Activated CD4-positive, alpha-beta memory T cell treated with anti-CD3 and anti-CD28 coated beads, Interleukin-2, amount 10 ng/mL, durations not matched to agents 7 days and 5 days (primary cell): ENCODE results near the gene SF3B6. TPM values are rescaled to one million over a fixed set of nuclear protein-coding genes. Genes with fewer than 3 reads are reported as not detected.
"Not testable (repeated sequence)": the region's sequence is repeated elsewhere in the genome, so short reads cannot be mapped to it uniquely, and the experiment has no call there.

Experiments
- CTCF ChIA-PET: fragments of 350-600 bp; sonication (Branson Sonifier 250); formaldehyde crosslinking; loops from one replicate; lab custom pipeline; 2021; ENCODE audit warnings: antibody characterized with exemption, inconsistent platforms; lab: Charles Lee
- POLR2A ChIA-PET: fragments of 350-600 bp; sonication (Branson Sonifier 250); formaldehyde crosslinking; loops from one replicate; lab custom pipeline; 2021; ENCODE audit warnings: antibody characterized with exemption; lab: Charles Lee
- DNase-seq: peaks from one replicate; pipeline ENCODE4 v3.0.0-alpha.2; 2020
- H3K27ac Mint-ChIP-seq: one replicate; pipeline ENCODE4 v1.8.0; 2021; ENCODE audit warnings: mild to moderate bottlenecking, mixed read lengths
- H3K27me3 Mint-ChIP-seq: one replicate; pipeline ENCODE4 v1.8.0; 2021; ENCODE audit warnings: mixed read lengths
- H3K36me3 Mint-ChIP-seq: one replicate; pipeline ENCODE4 v1.8.0; 2021; ENCODE audit warnings: low read depth, mixed read lengths
- H3K4me1 Mint-ChIP-seq: one replicate; pipeline ENCODE4 v1.8.0; 2021; ENCODE audit warnings: mixed read lengths
- H3K4me3 Mint-ChIP-seq: one replicate; pipeline ENCODE4 v1.8.0; 2021; ENCODE audit warnings: mild to moderate bottlenecking, mixed read lengths
- H3K9me3 Mint-ChIP-seq: one replicate; pipeline ENCODE4 v1.8.0; 2021; ENCODE audit warnings: mixed read lengths
- total RNA-seq, 2 experiments: library from RNA; stranded (reverse); gene quantifications; one replicate each; pipeline ENCODE4 v1.2.3, GENCODE V29; 2021

The SF3B6 gene
- total RNA-seq, 2 experiments from 2014 or later: 87.4 to 88.2 TPM

DNA sequence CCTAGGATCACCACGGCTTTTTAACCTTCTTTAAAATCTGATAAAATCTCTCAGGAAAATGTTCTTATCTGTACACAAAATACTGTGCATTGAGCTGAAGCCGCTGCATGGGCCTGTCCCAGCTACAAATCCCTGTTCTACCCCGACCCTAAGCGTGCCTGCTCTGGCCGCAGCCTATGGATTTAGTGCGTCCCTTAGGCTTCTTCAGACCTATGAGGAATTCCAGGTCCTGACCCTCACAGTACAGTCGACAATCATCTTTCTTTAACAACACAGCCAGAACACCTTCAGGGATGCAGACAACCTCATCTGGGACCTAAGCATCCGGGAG, 28.5 kb downstream of the SF3B6 start:
- ChIA-PET POLR2A (interaction anchor here (0.7 to 3.3 kb wide), 13 partner anchors 9 to 223 kb away, joined by 3 to 35 read pairs (median 4); partner anchors contain the start of genes ATAD2B, SF3B6, TP53I3 and UBXN2A), CTCF (interaction anchor here (0.5 to 2.3 kb wide), 8 partner anchors 13 to 531 kb away, joined by 3 to 20 read pairs (median 4); partner anchors contain the start of genes ATAD2B and TP53I3)
- H3K9me3 Mint-ChIP-seq: no peaks in the 10 kb centered on the region
- peak overlapping the region; percentile 96 for H3K4me3 Mint-ChIP-seq
- no peak for DNase-seq
- peaks cover 41% of the 10 kb centered on the region for H3K4me1 Mint-ChIP-seq
- H3K27me3 Mint-ChIP-seq: peaks cover 2% of the 10 kb centered on the region
- H3K27ac Mint-ChIP-seq: peak overlapping the region; percentile 85
- H3K36me3 Mint-ChIP-seq: peaks cover 6% of the 10 kb centered on the region

DNA sequence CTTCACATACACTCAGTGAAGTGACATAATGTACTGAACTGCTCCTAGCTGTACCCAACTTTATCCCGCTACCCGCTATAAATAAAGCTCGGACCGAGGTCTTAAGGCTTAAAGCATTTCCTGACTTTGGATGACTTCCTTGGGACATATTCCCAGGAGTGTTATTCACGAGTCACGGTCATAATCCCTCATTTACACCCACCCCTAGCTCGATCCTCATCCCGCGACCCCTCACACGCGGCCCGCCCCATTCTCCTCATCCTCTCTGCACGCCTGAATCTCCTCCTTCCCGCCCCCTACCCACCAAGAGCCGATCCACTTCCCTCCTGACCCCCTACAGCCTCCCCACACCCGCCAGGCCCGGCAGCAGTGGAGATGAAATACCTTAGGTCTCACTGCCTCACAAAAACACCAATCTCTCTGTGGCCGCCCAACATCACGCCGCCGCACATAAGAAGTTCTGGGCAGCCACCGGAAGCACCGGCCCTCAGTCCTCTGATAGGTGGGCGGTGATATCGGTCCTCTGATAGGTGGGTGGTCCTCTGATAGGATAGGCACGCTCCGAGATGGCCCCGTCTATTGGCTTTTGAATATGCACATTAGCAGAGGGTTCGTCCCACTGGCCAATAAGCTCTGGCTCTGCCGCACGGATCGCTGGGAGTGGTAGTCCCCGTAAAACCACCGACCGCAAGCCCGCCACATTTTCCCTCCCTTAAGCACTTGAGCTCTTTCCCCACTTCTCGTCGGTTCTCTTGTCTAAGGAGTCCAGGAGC, 29.0 kb downstream of the SF3B6 start, which contains the start of gene WDCP:
Gene WDCP (minus strand): TSS at position 462 of the 773 bp plus-strand sequence. CDS start 7,897 bp downstream, outside the sequence.
- H3K9me3 Mint-ChIP-seq: no peaks in the 10 kb centered on the region
- peak within 1 kb of the TSS; percentile 96 for H3K4me3 Mint-ChIP-seq
- peak within 1 kb of the TSS; percentile 85 for H3K27ac Mint-ChIP-seq
- ChIA-PET POLR2A (interaction anchor here (0.7 to 3.3 kb wide), 14 partner anchors 10 to 222 kb away, joined by 3 to 35 read pairs (median 4); partner anchors contain the start of genes ATAD2B, PFN4, SF3B6 and TP53I3), CTCF (interaction anchor here (0.5 to 2.3 kb wide), 8 partner anchors 14 to 222 kb away, joined by 3 to 20 read pairs (median 4); partner anchors contain the start of genes ATAD2B and TP53I3)
- DNase-seq: peak; percentile 96
- peaks cover 6% of the 10 kb centered on the region for H3K36me3 Mint-ChIP-seq
- H3K27me3 Mint-ChIP-seq: peaks cover 2% of the 10 kb centered on the region
- H3K4me1 Mint-ChIP-seq: peaks cover 41% of the 10 kb centered on the region

DNA sequence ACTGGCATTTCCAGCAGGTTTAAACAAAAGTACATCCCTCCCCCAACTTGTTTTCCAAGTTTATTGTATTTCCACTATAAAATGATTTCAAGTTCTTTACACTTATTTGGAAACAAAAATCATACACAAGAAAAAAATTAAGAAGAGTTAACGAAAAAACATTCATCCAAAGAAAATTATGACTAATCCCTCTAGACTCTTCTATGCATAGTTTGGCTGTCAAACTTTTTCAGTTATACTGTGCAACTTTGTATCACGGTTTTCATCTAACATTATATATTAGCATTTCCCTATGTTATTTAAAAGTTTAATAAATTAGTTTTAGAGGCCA, 29.6 kb downstream of the SF3B6 start:
- ChIA-PET POLR2A (interaction anchor here (1.3 to 3.3 kb wide), 8 partner anchors 17 to 222 kb away, joined by 3 to 35 read pairs (median 8); partner anchors contain the start of genes ATAD2B, SF3B6, TP53I3 and UBXN2A), CTCF (interaction anchor here (1.0 to 2.3 kb wide), 4 partner anchors 14 to 222 kb away, joined by 3 to 20 read pairs (median 15); partner anchors contain the start of genes ATAD2B and TP53I3)
- no peak for DNase-seq
- peaks cover 2% of the 10 kb centered on the region for H3K27me3 Mint-ChIP-seq
- no peak overlapping the region for H3K27ac Mint-ChIP-seq
- no peaks in the 10 kb centered on the region for H3K9me3 Mint-ChIP-seq
- peaks cover 6% of the 10 kb centered on the region for H3K36me3 Mint-ChIP-seq
- peaks cover 41% of the 10 kb centered on the region for H3K4me1 Mint-ChIP-seq
- peak overlapping the region; percentile 96 for H3K4me3 Mint-ChIP-seq

DNA sequence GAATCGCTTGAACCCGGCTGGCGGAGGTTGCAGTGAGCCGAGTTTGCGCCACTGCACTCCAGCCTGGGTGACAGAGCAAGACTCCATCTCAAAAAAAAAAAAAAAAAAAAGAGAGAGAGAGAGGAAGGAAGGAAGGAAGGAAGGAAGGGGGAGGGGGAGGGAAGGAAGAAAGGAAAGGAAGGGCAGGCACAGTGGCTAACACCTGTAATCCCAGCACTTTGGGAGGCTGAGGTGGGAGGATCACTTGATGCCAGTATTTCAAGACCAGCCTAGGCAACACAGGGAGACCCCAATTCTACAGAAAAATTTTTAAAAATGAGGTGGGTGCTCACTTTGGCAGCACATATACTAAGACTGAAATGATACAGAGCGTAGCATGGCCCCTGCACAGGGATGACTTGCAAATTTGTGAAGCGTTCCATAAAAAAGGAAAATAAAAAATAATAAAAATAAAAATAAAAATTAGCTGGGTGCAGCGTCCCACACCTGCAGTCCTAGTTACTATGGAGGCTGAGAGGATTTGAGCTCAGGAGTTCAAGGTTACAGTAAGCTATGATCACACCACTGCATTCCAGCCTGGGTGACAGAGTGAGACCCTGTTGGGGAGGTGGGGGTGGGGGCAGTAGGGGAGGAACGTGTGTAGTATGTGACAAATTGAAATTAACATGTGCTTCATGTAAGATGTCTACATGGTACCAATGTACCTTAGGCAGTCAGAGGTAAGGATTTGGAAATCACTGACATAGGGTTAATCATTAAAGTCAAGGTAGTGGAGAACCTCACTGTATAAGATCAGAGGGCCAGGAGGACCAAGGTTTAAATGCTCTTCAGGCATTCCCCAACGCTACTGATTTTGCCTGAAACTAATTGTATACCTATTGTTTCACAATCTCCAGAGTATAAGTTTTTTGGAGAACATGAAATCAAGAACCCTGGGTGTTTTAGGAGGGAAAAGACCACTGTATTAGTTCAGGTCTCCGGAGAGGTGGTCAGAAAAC, 30.3 kb downstream of the SF3B6 start:
- no peak for DNase-seq
- H3K4me3 Mint-ChIP-seq: peak overlapping the region; percentile 96
- peaks cover 41% of the 10 kb centered on the region for H3K4me1 Mint-ChIP-seq
- no peaks in the 10 kb centered on the region for H3K9me3 Mint-ChIP-seq
- H3K27ac Mint-ChIP-seq: no peak overlapping the region
- POLR2A ChIA-PET: interaction anchor here (1.2 to 1.8 kb wide), 2 partner anchors 31 kb away, joined by 3 to 34 read pairs; partner anchors contain the start of gene SF3B6
- CTCF ChIA-PET: interaction anchor here (1.0 to 2.3 kb wide), 4 partner anchors 31 to 221 kb away, joined by 3 to 20 read pairs (median 3); partner anchors contain the start of genes ATAD2B and SF3B6
- H3K27me3 Mint-ChIP-seq: peaks cover 2% of the 10 kb centered on the region
- H3K36me3 Mint-ChIP-seq: peaks cover 6% of the 10 kb centered on the region

DNA sequence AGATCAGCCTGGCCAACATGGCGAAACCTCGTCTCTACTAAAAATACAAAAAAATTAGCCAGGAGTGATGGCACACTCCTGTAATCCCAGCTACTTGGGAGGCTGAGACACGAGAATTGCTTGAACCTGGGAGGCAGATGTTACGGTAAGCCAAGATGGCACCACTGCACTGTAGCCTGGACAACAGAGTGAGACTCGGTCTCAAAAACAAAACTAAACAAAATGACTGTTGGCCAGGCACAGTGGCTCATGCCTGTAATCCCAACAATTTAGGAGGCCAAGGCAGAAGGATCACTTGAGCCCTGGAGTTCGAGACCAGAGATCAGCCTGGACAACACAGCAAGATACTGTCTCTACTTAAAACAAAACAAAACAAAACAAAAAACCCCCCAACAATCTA, 33.0 kb downstream of the SF3B6 start:
- Mint-ChIP-seq H3K36me3 (peaks cover 14% of the 10 kb centered on the region), H3K4me1 (peaks cover 33% of the 10 kb centered on the region)
- H3K9me3 Mint-ChIP-seq, POLR2A ChIA-PET, H3K27me3 Mint-ChIP-seq, H3K27ac Mint-ChIP-seq, DNase-seq, H3K4me3 Mint-ChIP-seq: not testable (repeated sequence)
- CTCF ChIA-PET: interaction anchor here (1.9 kb wide), 1 partner anchor 219 kb away, joined by 4 read pairs; no protein-coding TSS in a partner anchor

DNA sequence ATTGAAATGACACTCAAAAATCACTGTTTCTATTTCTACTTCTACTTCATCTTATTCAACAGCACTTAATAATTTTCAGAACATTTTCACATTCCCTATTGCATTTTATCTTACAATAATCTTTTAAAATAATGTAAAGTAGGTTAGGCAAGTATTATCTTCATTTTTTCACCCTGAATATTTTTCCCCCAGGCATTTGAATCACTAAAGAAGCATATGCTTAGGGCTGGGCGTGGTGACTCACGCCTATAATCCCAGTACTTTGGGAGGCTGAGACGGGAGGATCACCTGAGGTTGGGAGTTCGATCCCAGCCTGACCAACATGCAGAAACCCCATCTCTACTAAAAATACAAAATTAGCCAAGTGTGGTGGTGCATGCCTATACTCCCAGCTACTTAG, 35.6 kb downstream of the SF3B6 start:
- ChIA-PET POLR2A (no interaction called here), CTCF (no interaction called here)
- no peak for DNase-seq
- Mint-ChIP-seq H3K27ac (no peak overlapping the region), H3K27me3 (no peaks in the 10 kb centered on the region), H3K4me1 (peaks cover 11% of the 10 kb centered on the region), H3K4me3 (no peak overlapping the region), H3K9me3 (no peaks in the 10 kb centered on the region), H3K36me3 (peaks cover 15% of the 10 kb centered on the region)

DNA sequence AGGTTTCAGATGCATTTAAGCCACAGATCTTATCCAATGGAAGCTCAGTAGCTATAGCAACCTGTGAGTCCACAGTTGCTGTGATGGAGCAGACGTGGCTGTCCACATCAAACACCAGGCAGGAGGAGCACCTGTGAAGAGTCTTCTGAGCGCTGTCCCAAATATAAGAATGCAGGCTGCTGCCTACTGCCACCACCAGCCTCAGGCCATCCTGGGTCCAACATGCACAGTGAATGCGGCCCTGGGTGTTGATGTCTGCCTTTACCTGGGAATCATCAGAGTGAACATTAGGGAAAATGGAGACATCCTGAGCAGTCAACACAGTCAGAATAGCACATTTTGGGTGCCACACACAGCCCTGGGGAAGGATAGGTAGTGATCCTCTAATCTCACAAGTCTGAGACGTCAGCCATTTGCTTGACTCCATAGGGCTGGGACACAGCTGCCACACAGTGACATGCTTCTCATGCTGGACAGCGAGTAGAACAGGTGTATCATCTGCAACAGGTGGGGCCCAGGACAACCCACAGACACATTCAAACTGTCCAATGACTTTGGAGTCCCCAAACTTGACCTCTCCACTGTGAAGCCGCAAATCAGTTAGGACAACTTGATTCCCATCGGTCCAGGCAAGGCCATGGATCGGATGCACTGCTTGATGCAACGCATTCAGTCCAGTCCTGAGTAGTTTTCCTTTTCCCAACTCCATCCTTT, 37.2 kb downstream of the SF3B6 start:
- DNase-seq: no peak
- no peak overlapping the region for H3K4me3 Mint-ChIP-seq
- H3K36me3 Mint-ChIP-seq: peaks cover 17% of the 10 kb centered on the region
- no peaks in the 10 kb centered on the region for H3K9me3 Mint-ChIP-seq
- no peaks in the 10 kb centered on the region for H3K27me3 Mint-ChIP-seq
- ChIA-PET CTCF (interaction anchor here (0.6 kb wide), 1 partner anchor 78 kb away, joined by 4 read pairs; no protein-coding TSS in a partner anchor), POLR2A (no interaction called here)
- peaks cover 5% of the 10 kb centered on the region for H3K4me1 Mint-ChIP-seq
- H3K27ac Mint-ChIP-seq: no peak overlapping the region

DNA sequence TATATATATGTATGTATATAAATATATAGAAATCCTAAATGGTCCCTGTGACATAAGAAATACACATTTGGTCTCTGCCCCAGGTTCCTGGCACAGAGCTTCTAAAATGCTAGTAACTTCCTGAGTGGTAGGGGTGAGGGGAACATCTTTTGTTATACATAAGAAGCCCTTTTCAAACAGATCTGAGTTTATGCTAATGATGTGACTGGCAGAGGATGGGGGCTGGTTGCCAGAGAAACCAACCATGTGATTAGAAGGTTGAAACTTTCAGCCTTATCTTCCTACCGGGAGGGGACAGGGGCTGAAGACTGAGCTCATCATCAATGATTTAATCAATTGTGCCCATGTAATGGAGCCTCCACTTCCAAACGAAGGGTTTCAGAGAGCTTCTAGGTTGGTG, 49.9 kb downstream of the SF3B6 start:
- no peaks in the 10 kb centered on the region for H3K27me3 Mint-ChIP-seq
- ChIA-PET POLR2A (interaction anchor here (1.4 kb wide), 1 partner anchor 21 kb away, joined by 3 read pairs; the partner anchor contains the start of gene WDCP), CTCF (no interaction called here)
- DNase-seq: no peak
- H3K4me1 Mint-ChIP-seq: peaks cover 5% of the 10 kb centered on the region
- H3K9me3 Mint-ChIP-seq: no peaks in the 10 kb centered on the region
- H3K27ac Mint-ChIP-seq: no peak overlapping the region
- H3K4me3 Mint-ChIP-seq: no peak overlapping the region
- peaks cover 39% of the 10 kb centered on the region for H3K36me3 Mint-ChIP-seq

DNA sequence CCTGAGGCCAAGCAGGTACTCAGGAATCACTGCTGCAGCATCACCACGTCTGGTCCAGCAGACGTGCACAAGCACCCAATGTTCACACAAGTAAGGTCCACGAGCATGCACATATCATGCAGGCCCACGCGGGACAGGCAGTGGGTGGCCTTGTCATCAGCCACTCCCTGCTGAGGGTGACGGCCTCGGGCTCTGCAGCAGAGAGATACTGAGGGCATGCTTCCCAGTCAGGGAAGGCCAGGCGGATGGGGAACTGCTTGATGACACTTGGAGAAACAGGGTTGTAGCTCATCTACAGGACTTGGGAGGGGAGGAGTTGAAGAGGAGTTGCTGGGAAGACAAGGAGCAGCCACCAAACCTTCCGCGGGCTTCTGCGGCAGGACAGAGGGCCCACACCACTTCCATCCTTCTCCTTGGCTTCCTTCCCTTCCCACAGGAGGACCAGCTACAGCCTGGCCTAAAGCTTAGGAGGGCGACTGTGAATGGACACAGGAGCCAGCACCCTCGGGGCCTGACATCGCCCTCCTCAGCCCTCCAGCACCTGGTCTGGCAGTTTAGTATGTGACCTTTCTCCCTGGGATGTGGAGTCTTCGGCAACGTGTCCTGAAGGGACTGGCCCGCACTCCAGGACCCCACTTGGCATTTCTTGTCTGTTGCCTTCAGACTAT, 51.0 kb downstream of the SF3B6 start:
- no peak overlapping the region for H3K27ac Mint-ChIP-seq

DNA sequence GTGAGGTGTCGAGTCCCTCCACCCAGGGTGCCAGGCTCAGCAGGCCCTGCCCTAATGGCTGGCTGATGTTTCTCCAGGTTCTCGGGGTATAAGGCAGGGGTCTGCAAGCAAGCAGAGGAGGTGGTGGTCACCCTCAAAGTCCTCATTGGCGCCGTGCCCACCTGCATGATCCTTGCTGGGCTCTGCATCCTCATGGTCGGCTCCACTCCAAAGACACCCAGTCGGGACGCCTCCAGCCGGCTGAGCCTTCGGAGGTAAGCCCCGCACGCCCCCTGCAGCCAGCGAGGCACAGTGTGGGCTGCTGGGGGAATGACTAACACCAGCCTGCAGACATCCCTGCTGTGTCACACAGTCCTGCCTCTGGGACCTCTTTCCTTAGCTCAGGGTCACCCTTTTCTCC, 52.1 kb downstream of the SF3B6 start:
- POLR2A ChIA-PET: no interaction called here
- CTCF ChIA-PET: no interaction called here
- no peaks in the 10 kb centered on the region for H3K27me3 Mint-ChIP-seq
- DNase-seq: no peak
- H3K9me3 Mint-ChIP-seq: no peaks in the 10 kb centered on the region
- no peaks in the 10 kb centered on the region for H3K4me1 Mint-ChIP-seq
- H3K36me3 Mint-ChIP-seq: peaks cover 19% of the 10 kb centered on the region
- H3K4me3 Mint-ChIP-seq: no peak overlapping the region
- no peak overlapping the region for H3K27ac Mint-ChIP-seq

More for the DNA sequence above, 51.0 kb downstream of the SF3B6 start:
- no peak for DNase-seq
- no peaks in the 10 kb centered on the region for H3K9me3 Mint-ChIP-seq
- no peaks in the 10 kb centered on the region for H3K4me1 Mint-ChIP-seq
- ChIA-PET CTCF (no interaction called here), POLR2A (no interaction called here)
- H3K4me3 Mint-ChIP-seq: no peak overlapping the region
- peaks cover 30% of the 10 kb centered on the region for H3K36me3 Mint-ChIP-seq
- H3K27me3 Mint-ChIP-seq: no peaks in the 10 kb centered on the region

DNA sequence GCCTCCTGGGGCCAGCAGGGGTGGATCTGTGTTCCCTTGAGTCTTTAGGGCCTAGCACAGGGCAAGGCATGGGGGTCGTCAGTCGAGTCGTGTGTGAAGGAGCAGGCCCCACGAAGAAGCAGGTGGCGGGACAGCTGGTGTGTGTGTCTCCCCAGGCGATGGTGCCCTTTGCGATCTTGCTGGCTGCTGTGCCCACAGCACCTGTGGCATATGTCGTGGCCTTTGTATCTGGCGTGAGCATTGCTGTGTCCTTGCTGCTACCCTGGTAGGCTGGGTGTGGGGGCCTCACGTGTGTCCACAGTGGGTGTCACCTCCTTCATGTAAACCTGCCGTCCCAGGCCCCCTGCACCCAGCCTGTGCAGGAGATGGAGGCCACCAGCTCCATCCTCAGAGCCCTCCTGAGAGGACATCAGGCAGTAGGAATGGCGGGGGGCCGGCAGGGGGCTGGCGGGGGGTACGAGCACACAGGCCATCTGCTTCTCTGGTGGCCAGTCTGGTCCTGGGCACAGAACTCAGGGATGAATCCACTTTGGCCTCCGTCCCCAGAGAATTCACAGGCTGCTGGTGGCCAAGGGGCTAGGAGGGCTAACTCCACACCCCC, 53.1 kb downstream of the SF3B6 start:
- no peaks in the 10 kb centered on the region for H3K4me1 Mint-ChIP-seq
- no peaks in the 10 kb centered on the region for H3K27me3 Mint-ChIP-seq
- no peak overlapping the region for H3K4me3 Mint-ChIP-seq
- H3K27ac Mint-ChIP-seq: no peak overlapping the region
- no peak for DNase-seq
- POLR2A ChIA-PET: no interaction called here
- no peaks in the 10 kb centered on the region for H3K9me3 Mint-ChIP-seq
- peaks cover 13% of the 10 kb centered on the region for H3K36me3 Mint-ChIP-seq
- CTCF ChIA-PET: no interaction called here
